ENCODE data around the gene ATP5MG. TPM values are rescaled to one million over a fixed set of nuclear protein-coding genes. Genes with fewer than 3 reads are reported as not detected.

The ATP5MG gene
- polyA plus RNA-seq, 2 of the 4 experiments (the other 2 are of a cell fraction): 337 to 438 TPM

DNA sequence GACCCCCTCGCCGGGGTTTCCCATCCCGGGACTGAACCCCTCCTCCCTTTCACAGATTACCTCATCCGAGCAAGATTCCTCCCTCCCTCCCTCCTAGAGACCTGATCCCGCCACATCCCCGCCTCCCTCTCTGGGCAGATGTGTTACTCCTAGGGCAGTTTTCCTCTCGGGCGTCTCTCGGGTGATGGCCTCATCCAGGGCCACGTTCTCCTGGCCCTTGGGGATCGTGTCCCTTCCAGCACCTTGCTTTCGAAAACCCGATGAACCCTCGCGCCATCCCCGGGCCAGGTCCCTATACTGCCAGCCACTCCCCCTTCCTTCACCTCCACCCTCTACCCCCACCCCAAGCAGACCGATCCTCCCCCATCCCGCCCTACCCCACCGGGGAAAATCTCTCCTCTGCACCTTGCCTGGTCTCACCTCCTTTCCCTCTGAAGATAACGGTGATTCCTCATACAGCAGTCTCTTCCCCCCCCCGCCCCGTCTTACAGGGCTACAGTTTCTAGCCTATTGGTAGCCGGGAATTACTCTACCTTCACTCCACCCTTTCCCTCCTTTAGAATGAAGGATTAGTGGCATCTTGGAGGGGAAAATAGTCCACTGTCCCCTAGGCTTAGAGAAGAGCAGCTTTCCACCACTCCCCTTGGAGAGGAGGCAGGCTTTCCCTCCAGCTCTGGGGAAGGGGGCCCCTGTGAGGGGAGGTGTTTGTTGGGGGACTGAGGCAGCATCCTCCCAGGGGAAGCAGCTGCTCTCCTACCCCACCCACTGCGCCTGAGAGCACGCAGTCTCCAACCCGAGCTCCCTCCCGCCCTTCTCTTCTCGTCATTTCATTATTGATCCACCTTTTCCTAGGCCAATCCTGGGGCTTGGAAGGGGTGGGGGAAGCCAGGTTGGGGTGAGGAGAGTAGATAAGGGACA lies 36.1 kb downstream of the ATP5MG start:
- Histone ChIP-seq H3K27ac (peak overlapping the region; percentile 93 to 99), H3K4me2 (peak overlapping the region; percentile 77), H3K4me3 (peak overlapping the region; percentile 95), H3K9me3 (no peaks in the 10 kb centered on the region), H3K4me1 (peaks cover 31% of the 10 kb centered on the region; the same call in 2 of the 3 replicates)
- POLR2A ChIA-PET: no interaction called here
- TF ChIP-seq SMC3 (IDR thresholded peaks at IDR 0.05): no peak
- DNase-seq (ENCODE audit: low read depth in 1 of 2, low spot score in 1 of 2) (peak; percentile 28), FAIRE-seq (no peak), ATAC-seq (peak; percentile 22 to 41; a peak in 4 of 6 replicates)
- CTCF ChIA-PET: no interaction called here
- WGBS (ENCODE audit: missing lambda C conversion rate): 2% methylated on average over 10 of the region's 28 CpGs

DNA sequence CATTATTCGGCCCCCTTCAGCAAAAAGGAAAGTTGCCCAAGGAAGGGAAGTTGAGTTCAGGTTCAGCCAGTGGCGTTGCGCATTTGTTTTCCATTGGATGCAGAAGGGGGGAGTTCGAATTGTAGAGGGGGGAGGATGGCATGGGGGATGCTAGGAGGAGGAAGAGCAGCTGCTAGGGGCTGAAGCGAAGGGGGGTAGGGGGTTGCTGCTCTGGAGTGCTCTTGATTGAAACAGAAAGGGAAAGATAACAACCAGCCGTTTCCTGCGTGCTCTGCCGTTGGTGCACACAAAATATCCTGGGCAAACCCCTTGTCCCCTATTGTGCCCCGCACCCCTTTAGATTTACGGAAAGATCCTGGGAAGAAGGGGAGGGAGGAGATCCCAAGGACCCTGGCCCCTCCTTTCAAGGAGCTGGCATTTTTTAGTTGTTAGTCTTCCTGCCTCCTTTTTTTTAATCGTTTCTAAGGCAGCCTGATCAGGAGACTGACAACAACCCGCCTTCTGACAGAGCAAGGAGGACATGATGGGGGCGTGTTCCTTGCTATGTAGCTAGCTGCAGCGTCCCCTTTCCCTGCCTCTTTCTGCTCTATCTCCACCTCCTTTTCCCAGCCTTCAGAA lies 37.0 kb downstream of the ATP5MG start:
- DNase-seq (ENCODE audit: low read depth in 1 of 2, low spot score in 1 of 2) (peak; percentile 31 to 61), FAIRE-seq (no peak), ATAC-seq (peak in 1 of 2 experiments; percentile 67; a peak in 3 of 6 replicates)
- H3K27ac ChIP-seq: peak overlapping the region in 1 of 2 experiments; percentile 99; a peak in 2 of 6 replicates
- no peaks in the 10 kb centered on the region for H3K9me3 ChIP-seq
- peak overlapping the region; percentile 77 for H3K4me2 ChIP-seq
- peak overlapping the region; percentile 95 for H3K4me3 ChIP-seq
- H3K4me1 ChIP-seq: peaks cover 31% of the 10 kb centered on the region; the same call in 2 of the 3 replicates
- WGBS (ENCODE audit: missing lambda C conversion rate): 11% methylated on average over 10 of the region's 14 CpGs
- no peak for TF ChIP-seq ESRRA (IDR thresholded peaks at IDR 0.05; ENCODE audit: borderline replicate concordance, low read length)
- no peak for TF ChIP-seq HOXA7 (CRISPR knock-in tag; IDR thresholded peaks at IDR 0.05)
- TF ChIP-seq, protein P1, sequence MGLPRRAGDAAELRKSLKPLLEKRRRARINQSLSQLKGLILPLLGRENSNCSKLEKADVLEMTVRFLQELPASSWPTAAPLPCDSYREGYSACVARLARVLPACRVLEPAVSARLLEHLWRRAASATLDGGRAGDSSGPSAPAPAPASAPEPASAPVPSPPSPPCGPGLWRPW (IDR thresholded peaks at IDR 0.05): no peak
- no peak for TF ChIP-seq POLR2A (IDR thresholded peaks at IDR 0.05; ENCODE audit: low read length)
- no peak for TF ChIP-seq RCOR1 (IDR thresholded peaks at IDR 0.05; ENCODE audit: low read depth, low read length)
- TF ChIP-seq, protein P2, sequence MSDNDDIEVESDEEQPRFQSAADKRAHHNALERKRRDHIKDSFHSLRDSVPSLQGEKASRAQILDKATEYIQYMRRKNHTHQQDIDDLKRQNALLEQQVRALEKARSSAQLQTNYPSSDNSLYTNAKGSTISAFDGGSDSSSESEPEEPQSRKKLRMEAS (IDR thresholded peaks at IDR 0.05): no peak
- TF ChIP-seq, protein P3, sequence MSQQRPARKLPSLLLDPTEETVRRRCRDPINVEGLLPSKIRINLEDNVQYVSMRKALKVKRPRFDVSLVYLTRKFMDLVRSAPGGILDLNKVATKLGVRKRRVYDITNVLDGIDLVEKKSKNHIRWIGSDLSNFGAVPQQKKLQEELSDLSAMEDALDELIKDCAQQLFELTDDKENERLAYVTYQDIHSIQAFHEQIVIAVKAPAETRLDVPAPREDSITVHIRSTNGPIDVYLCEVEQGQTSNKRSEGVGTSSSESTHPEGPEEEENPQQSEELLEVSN (IDR thresholded peaks at IDR 0.05; ENCODE audit: borderline replicate concordance, low read depth): no peak
- TF ChIP-seq, protein P4, sequence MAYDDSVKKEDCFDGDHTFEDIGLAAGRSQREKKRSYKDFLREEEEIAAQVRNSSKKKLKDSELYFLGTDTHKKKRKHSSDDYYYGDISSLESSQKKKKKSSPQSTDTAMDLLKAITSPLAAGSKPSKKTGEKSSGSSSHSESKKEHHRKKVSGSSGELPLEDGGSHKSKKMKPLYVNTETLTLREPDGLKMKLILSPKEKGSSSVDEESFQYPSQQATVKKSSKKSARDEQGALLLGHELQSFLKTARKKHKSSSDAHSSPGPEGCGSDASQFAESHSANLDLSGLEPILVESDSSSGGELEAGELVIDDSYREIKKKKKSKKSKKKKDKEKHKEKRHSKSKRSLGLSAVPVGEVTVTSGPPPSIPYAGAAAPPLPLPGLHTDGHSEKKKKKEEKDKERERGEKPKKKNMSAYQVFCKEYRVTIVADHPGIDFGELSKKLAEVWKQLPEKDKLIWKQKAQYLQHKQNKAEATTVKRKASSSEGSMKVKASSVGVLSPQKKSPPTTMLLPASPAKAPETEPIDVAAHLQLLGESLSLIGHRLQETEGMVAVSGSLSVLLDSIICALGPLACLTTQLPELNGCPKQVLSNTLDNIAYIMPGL (CRISPR knock-in tag; IDR thresholded peaks at IDR 0.05; ENCODE audit: borderline replicate concordance): no peak
- TF ChIP-seq TFCP2L1 (CRISPR knock-in tag; IDR thresholded peaks at IDR 0.05): no peak
- ChIA-PET POLR2A (interaction anchor here (0.9 kb wide), 2 partner anchors 11 to 36 kb away, joined by 3 read pairs; no protein-coding TSS in a partner anchor), CTCF (interaction anchor here (1.0 kb wide), 1 partner anchor 50 kb away, joined by 3 read pairs; no protein-coding TSS in a partner anchor)

DNA sequence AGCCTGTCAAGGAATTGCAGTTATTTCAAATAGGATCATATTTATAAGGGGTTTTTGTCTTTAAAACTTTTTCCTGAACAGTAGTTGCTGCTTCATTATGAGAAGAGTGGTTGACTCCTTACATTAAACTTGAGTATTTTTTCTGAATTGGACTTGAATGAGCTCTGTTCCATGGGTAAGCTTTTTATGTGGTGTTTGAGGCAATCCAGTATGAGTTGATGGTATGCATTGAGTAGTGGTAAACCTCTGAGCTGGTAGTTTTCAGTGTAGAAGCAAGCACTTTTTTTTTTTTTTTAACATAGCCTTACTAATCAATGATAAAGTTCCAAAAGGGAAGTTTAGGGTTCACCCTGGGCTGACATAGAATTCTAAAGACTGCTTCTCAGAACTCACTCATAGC lies 38.2 kb downstream of the ATP5MG start:
- no peak for FAIRE-seq
- no peak overlapping the region for H3K4me3 ChIP-seq

More for the DNA sequence above, 38.2 kb downstream of the ATP5MG start:
- Histone ChIP-seq H3K27ac (no peak overlapping the region), H3K9me3 (no peaks in the 10 kb centered on the region), H3K4me2 (0 out of 3 replicates have a peak overlapping the region, but pooled peaks have one; percentile 77), H3K4me1 (peaks cover 27% of the 10 kb centered on the region; the same call in 2 of the 3 replicates)
- ChIA-PET CTCF (interaction anchor here (0.6 to 1.1 kb wide), 4 partner anchors 12 to 187 kb away, joined by 3 to 4 read pairs (median 3); no protein-coding TSS in a partner anchor), POLR2A (no interaction called here)
- DNase-seq (ENCODE audit: low read depth in 1 of 2, low spot score in 1 of 2): no peak
- TF ChIP-seq TFCP2L1 (CRISPR knock-in tag; IDR thresholded peaks at IDR 0.05) (no peak), RNF2 (IDR thresholded peaks at IDR 0.05; ENCODE audit: borderline replicate concordance, low read depth) (no peak), HOXB13 (CRISPR knock-in tag; IDR thresholded peaks at IDR 0.05; ENCODE audit: low read depth) (no peak), POLR2AphosphoS2 (conservative IDR thresholded peaks at IDR 0.05; ENCODE audit: low read length) (no peak), FOSL2 (IDR thresholded peaks at IDR 0.05) (no peak), FOSL2 (CRISPR knock-in tag; IDR thresholded peaks at IDR 0.05) (no peak), ZSCAN20 (CRISPR knock-in tag; IDR thresholded peaks at IDR 0.05) (no peak), ZC3H11A (IDR thresholded peaks at IDR 0.05) (no peak), SMC3 (IDR thresholded peaks at IDR 0.05) (no peak), FOSB (CRISPR knock-in tag; IDR thresholded peaks at IDR 0.05) (no peak), PHF8 (IDR thresholded peaks at IDR 0.05; ENCODE audit: borderline replicate concordance, low read depth) (no peak), HDAC2 (IDR thresholded peaks at IDR 0.05) (no peak), MAFK (IDR thresholded peaks at IDR 0.05; ENCODE audit: partially characterized antibody) (no peak), FOXS1 (CRISPR knock-in tag; IDR thresholded peaks at IDR 0.05) (no peak)
- TF ChIP-seq, protein P5, sequence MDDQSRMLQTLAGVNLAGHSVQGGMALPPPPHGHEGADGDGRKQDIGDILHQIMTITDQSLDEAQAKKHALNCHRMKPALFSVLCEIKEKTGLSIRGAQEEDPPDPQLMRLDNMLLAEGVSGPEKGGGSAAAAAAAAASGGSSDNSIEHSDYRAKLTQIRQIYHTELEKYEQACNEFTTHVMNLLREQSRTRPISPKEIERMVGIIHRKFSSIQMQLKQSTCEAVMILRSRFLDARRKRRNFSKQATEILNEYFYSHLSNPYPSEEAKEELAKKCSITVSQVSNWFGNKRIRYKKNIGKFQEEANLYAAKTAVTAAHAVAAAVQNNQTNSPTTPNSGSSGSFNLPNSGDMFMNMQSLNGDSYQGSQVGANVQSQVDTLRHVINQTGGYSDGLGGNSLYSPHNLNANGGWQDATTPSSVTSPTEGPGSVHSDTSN (IDR thresholded peaks at IDR 0.05): no peak
- no peak for ATAC-seq

All from A549 (cell line).